H1 (cell line): Measurements from ENCODE around the gene XRN2. TPM values are rescaled to one million over a fixed set of nuclear protein-coding genes. Genes with fewer than 3 reads are reported as not detected.

Source experiments
- CREB1 ChIP-seq: IDR thresholded peaks from 2 replicates; pipeline ENCODE4 v1.6.1; 2012; ENCODE audit warnings: inconsistent platforms
- EGR1 ChIP-seq: IDR thresholded peaks from 2 replicates; pipeline ENCODE4 v1.6.1; 2011; ENCODE audit warnings: low read depth, low read length, borderline replicate concordance
- JUN ChIP-seq: IDR thresholded peaks from 2 replicates; pipeline ENCODE4 v1.6.1; 2011; ENCODE audit warnings: low read depth, mild to moderate bottlenecking, improper control_type of control experiment, low read length
- RXRA ChIP-seq: IDR thresholded peaks from 2 replicates; pipeline ENCODE4 v1.6.1; 2011; ENCODE audit warnings: low read depth, mild to moderate bottlenecking, low read length, moderate library complexity; ENCODE audit not compliant: insufficient read depth
- polyA plus RNA-seq, 7 experiments: library from polyadenylated mRNA; depleted of rRNA in 3 of 7; stranded (reverse) in 5 of 7; unstranded in 2 of 7; fragments of >200 nt in 5 of 7; fragments of 200-250 nt in 2 of 7; gene quantifications; 1 replicate in 5 of 7; 2 replicates in 1 of 7; 4 replicates in 1 of 7; pipeline versions ENCODE4 v1.2.1 to v1.2.3, GENCODE V29; 2011 to 2013; ENCODE audit warnings: missing spikeins in 2 of 7, mixed read lengths in 2 of 7
- total RNA-seq: library from RNA; stranded (reverse); fragmentation: NEBNext Ultra II Directional; extraction: Animal tissue kit (Norgen Biotek cat#: 25700); gene quantifications from 2 replicates; pipeline ENCODE4 v1.2.1, GENCODE V29; 2021

Gene XRN2
- total and polyA plus RNA-seq, 2 of the 8 experiments (the other 6 are each of a cell fraction or from before 2014, with no cell fraction given), result 60.3 to 139 TPM

GRCh38 chr20:21361266-21361665 lies 58.1 kb downstream of the XRN2 start (continued):
- TF ChIP-seq JUN, result no peak
- no peak for TF ChIP-seq EGR1
- TF ChIP-seq RXRA, result no peak
- no peak for TF ChIP-seq CREB1
